Activated gamma-delta T cell treated with Interleukin-2 at 50 U/mL for 16 hours (primary cell): ENCODE results near the gene NACC2.
"Not testable (repeated sequence)": the region's sequence is repeated elsewhere in the genome, so short reads cannot be mapped to it uniquely, and the experiment has no call there.

Experiments
- DNase-seq: peaks from one replicate; pipeline ENCODE4 v3.0.0-alpha.2; 2020

The NACC2 gene

DNA sequence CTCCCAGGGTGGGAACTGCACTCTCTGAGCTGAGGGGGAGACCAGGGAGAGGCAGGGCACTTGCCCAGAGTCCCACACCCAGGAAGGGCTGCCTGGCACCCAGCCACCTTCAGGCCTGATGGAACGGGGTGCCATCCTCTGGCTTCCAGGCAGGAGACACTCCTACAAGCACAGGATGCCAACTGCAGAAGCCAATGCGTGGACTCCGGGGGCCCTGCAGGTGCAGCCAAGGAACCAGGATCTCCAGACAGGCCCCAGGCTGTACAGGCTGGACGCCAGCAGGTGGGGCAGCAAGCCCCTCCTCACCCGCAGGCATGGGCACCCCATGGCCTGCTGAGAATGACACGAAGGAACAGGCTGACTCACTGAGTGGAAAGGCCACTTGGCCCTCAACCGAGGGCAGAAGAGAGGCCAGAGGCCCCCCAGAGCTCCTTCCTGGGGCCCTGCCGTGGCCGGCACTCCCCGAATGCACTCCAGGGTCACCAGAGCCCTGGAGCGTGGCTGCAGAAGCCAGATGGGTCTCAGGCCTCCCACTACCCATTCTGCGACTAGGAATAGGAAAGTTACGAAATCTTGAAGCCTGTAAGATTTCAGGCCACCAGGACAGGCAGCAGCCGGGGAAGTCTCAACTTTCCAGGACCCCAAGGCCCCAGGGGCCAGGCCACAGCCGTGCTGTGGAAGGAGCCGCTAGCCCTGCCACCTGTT, 15.7 kb downstream of the NACC2 start:
- no peak for DNase-seq

DNA sequence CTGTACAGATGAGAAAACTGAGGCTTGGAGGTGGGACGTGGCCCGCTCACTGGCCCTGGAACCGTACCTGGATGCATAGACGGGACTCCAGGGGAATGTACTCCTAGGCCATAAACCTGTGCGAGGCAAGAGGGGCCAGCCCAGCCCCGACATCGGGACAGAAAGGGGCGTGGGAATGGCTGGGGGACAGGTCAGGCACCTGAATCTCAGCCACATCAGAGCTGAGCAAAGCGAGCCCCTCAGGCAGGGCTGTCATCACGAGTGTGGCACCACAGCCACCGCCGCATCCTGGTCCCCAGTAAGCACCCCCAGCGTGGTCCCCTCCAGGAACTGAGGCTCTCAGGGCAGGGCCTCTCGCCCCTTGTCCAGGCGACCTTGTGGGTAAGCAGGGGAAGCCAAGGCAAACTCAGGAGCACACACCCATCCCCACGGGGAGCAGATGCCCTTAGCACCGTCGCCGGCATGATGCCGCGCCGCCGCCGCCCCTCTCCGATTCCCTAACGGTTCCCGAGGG, 16.5 kb downstream of the NACC2 start:
- DNase-seq = no peak

DNA sequence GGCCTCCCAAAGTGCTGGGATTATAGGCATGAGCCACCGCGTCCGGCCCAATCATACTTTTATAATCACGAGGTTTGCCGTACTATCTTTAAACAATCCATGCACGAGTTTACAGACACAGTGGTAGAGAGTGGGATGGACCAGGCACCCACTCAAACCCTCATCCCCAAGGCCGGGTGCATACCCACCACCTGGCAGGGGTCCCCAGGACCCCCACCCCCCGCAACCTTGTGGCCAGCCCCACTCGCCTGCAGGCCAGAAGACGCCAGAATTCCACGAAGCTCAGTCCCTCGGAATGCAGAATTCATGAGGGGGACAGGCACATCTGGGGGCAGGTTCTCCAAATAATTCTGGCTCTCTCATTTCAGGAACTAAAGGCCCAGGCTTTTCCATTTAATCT, 17.1 kb downstream of the NACC2 start:
- no peak for DNase-seq

DNA sequence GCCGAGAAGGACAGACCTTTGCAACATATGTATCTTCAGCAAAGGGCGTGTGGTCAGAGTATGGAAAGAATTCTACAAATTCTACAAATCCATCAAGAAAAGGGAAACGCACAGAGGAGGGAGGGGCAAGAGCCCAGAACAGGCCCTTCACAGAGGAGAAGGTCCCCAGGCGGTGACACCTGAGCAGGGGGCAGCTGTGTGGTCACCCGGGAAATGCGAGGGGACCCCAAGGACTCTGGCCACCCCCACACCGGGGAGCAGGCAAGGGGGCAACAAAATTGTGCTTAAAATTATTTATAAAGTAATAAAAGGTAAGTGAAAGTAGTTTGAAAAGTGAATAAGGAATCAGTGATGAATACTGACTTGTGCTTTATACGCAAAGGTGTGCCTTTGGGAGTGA, 17.6 kb downstream of the NACC2 start:
- no peak for DNase-seq

DNA sequence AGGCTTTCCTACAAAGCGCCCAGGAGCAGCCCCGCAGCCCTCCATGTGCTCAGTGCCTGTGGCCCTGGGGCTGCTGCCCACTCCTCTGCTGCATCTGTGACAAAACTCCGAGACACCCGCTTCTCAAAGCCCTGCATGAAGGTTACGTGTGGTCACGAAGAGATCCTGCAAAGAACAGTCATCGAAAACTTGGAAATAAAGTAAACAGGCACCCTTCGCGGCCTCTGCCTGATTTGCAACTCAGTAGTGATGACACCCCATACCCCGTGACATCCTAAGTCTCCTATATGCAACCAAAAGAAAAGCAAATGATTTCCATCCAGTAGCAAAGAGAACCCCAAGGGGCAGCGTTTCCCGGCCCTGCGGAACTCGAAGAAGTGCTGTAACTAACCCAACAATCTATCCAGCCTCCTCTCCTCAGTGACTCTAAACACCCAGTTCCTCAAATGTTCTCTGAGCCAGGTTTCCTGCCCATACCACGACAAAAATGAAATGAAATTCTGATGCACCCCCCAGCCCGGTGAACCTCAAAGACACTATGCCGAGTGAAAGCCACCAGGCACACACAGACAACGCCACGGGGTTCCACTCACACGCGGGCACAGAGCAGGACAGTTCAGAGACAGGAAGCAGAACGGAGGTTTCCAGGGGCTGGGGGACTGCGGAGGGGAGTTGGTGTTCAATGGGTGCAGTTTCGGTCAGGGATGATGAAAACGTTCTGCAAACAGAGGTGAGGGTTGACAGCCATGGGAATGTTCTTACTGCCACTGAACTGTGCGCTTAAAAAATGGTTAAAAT, 19.0 kb downstream of the NACC2 start:
- DNase-seq = no peak

DNA sequence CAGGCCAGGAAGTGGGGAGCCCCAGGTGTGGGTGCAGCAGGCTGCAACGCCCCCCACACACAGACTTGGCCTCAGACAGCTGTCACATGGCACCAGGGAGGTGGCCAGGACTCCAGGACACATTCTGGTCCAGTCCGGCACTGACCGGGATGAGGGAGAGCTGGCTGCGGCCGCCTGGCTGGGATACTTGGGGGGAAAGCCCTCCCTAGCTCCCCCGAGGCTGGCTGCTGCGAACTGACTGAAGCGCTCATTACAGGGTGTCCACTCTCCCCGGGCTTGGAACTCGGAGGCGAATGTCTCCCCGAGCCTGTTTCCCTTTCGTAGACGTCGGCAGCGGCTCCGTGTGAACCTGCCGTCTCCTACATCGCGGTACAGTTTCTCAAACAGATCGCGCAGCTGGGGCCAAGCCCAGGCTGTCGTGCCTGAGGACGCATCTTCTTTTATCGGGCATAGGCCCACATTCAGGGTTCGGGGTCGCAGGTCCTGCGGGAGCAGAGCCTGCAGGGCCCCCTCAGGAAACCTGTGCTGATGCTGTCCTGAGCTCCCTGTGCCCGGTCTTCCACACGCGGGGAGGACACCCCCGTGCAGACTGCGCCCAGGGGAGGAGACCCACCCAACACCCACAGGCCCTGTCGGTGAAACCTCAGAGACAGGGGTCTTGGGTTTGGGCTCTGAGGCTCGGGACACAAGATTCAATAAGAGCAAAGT, 19.8 kb downstream of the NACC2 start:
- no peak for DNase-seq

DNA sequence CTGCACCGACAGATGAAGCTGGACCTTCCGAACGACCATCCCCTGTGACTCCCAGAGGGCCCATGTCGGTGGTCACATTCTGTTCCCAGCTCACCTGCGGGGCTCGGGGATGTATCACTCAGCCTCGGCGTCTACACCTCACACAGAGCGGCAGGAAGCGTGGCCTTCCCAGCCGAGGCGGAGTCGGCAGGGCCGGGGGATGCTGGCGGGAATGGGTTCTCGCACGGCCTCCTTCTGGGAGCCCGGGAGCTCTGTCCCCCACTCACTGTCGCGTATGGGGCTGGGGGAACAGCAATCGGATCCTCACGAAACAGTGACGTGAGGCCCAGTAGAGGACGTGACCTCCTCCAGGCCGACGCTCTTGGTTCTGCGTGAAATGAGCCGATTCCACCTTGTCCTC, 20.4 kb downstream of the NACC2 start:
- no peak for DNase-seq

DNA sequence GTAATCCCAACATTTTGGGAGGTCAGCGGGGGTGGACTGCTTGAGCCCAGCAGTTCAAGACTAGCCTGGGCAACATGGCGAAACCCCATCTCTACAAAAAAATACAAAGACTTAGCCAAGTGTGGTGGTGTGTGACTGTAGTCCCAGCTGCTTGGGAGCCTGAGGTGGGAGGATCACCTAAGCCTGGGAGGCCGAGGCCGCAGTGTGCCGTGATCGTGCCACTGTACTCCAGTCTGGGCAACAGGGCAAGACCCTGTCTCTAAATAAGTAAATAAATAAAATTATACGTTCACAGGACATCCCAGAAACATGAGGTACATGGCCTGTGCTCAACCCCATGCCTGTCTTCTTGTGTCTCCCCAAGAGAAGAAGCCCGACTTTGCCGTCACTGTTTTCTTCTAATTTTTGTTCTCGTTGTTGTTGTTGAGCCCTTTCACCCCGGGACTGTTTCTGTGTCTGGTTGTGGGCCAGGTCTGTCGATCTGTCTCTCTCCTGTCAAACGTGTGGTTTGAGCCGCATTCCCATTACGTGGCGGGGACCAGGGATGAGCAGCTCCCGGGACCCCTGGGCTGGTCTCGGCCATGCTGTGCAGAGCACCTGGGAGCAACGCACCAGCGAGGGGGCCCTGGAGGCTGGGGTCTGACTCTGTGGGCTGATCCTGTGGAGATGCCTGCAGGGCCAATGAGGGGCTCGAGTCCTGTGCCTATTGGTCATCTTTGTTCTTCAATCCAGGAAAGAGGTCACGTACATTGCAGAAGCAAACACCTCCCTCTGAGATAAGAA, 32.2 kb downstream of the NACC2 start:
- DNase-seq = no peak

DNA sequence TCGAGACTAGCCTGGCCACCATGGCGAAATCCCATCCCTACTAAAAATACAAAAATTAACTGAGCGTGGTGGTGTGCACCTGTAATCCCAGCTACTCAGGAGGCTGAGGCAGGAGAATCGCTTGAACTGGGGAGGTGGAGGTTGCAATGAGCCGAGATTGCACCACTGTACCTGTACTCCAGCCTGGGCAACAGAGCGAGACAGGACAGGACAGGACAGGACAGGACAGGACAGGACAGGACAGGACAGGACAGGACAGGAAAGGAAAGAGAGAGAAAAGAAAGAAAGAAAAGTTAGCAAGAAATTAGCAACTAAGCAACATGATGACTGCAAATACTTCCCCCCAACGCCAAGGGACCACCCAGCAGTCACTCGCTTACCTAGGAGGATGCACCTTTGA, 33.2 kb downstream of the NACC2 start:
- DNase-seq = not testable (repeated sequence)

DNA sequence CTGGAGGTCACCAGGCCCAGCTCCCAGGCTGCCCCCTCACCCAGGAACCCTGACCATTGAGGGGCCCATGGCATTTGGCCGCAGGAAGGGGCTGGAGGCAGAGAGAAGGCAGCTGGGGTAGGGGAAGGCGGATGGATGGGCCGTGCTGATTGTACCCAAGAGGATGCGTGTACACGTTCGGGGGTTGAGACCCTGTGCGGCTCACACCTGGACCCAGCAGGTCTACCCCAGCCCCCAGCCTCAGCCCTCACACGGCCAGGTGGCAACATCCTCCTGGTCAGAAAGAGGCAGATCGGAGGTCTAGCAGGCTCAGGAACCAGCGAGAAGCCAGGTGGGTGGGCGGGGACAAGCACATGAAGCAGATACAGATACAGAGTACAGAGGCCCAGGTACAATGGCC, 33.7 kb downstream of the NACC2 start:
- no peak for DNase-seq

DNA sequence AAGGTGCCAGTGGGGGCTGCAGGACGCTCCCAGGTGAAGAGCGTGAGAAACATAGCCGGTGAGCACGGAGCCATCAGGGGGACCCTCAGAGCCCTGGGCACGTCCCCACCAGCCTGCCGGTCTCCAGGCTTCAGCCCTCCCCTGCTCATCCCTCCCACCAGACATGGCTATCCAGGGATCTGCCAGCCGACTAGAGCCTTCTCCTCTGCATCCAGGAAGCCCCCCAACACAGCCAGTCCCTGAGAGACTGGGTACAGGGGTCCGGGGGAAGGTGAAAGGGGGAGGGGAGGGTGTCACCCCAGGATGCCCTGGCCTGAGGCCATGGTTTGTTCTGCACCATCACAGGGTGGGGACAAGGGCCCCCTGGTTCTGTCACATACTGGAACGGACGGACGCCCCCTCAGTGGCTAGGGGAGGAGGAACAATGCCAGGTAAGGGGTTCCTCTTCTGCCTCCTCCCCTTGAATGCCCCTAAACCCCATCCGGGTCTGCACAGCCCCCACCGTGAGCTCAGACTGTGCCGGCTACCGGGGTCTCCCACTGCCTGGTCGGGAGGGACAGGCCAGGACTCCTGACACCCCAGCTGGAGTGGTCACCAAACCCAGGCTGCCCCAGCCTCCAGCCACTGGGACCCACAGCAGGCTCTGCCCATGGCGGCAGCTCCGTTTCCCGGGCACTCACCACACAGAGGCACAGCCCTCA, 34.3 kb downstream of the NACC2 start:
- DNase-seq = no peak

DNA sequence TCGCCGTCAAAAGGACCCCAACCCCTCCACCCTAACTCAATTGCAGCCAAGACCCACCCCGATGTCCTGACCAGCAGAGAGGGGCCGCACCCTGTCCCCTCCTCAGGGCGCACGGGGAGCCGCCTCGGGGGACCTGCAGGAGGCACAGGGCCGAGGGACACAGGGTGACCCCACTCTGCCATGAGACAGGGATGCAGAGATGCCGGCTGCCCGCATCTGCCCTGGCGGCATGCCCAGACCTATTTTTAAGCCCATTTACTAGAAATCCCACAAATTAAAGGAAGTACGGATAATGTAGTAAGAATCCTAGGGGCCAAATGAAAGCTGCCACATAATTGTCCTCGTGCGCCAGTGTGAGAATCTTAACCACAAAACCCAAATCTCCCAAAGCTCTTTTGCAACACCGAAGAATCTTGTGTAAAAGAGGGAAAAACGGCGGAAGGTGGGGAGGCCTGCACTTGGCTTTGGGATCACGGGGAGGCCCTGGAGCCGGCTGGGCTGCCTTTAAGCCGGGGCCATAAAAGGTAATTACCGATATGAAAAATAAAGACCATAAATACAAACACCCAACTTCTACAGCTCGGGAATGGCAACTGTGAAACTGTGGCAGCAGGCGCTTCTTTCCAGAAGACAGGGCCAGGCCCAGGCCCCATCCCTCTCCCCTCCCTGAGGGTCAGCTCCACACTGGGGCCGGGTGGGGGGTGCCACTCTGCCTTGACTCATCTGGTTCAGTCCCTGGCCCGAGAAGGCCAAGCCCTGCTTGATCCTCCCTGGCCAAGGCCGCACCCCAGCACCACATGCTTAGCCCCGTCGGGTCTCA, 35.0 kb downstream of the NACC2 start:
- no peak for DNase-seq

DNA sequence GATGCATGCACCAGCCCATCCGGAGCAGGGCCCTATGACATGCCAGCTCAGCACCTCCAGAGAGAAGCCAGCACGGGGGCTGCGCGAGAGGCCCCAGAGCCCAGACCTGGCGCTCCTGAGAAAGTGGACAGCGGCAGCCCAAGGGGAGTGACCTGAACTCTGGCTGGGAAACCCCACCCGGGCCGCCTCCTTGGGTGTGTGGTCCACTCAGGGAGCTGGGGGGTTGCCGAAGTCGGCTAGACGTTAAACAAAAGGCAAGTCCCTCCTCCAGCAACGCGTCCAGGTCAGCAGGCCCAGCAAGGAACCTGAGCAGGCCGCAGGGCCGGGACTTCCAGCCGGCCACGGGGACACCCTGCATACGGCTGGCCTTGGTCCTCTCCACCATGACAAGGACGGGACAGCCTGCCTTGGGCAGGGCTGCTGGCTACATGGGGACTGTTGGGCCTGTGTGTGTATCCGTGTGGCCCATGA, 35.7 kb downstream of the NACC2 start:
- DNase-seq = no peak

DNA sequence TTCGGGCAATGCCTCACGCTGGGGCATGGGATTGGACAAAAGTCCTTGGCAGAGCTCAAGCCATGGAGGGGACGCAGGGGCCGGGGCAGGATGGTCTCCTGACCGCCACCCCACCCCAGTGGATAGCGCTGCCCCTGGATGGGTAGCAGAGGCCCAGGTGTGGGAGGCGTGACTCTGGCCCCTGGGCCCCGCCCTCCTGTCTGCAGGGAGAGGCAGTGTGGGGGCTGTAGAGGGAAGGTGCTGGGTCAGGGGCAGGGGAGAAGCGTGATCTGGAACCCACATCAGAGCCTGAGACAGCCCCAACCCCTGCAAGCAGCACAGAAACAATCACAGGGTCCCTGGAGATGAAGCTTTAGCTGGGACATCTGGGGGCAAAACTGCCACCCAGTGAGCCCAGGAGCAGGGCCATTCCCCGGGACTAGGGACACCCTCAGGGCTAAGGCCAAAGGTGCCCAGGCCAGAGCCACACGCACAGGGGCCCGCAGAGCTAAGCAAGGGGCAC, 36.2 kb downstream of the NACC2 start:
- no peak for DNase-seq

DNA sequence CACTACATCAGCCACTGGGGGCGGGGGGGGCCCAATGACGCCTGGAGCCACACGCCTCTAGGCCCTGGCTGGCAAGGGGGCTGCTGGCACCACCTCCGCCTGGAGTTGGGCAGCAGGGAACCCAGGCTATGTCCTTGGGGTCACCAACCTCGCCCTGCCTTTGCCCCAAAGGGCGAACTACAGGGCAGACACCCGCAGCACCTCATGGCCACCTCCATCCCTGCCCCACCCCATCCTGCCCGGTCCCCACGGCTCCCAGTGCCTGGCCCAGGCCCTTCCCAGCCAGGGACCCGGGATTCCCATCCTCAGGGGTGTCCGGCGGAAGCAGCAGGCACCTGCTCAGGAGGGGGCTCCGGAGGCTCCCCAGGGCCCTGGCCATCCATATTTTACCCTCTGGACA, 37.0 kb downstream of the NACC2 start:
- DNase-seq = no peak

DNA sequence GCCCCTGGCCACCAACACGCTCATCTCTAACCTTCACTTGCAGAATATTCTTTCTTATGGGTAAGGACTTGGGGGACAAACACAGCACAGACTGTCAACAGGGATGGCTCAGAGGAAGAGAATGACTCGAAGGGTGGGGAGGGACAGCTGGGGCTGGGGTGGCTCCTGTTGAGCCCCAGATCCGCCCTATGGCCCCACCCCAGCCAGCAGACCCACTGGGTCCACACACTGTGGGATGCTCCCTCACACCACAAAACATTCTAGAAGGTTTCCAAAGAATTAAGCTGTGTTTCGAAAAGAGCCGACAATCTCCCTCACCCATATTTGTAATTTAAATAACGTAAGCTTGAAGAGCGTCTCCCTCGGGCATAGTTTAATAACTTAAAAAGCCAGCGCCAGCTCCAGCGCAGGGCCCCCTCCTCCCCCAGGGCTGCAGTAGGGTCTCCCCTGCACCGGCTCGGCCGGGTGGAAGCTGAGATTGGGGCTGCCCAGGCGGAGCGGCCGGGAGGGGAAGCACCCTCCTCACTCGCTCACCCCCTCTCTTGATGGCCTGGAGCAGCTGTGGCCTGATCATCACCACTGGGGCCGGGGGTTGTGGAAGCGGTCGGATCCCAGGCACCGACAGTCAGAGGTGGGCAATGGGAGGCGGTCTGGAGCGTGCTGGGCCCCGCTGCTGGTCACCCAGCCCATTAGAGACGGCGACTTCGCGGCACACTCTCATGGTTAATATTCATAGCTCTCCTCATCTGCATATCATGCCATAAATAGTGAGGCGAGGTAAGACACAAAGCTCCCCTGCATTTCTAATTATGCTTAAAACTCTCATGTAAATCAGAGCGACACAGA, 37.6 kb downstream of the NACC2 start:
- no peak for DNase-seq

DNA sequence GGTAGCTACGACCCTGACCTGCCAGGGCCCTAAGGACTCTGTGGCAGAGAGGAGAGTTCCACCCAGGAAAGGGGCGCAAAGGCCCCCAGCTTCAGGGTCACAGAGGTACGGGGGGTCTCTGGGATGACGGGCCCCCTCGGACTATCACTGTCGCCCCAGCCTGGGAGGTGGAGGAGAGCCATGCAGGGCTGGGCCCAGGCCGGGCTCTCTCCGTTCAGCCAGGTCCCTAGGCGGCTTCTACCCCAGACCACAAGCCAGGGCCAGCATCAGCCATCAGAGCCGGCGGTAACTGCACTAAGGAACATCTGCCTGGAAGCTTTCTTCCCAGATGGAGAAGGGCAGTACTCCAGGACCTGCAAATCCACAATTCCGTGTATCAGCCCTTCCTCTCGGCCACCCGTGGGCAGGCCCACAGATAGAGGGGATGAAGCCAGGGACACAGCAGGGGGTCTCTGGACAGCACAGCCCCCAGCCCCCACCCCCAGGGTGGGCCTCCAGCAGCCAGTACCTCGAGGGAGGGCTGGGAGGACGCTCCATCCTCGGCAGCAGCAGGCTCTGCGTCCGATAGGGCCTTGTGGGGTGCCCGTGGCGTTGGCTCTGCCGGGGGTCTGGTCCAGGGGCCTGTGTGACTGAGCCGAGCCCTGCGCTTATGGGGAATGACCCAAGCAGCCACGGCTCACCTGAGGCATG, 38.4 kb downstream of the NACC2 start:
- DNase-seq = no peak

DNA sequence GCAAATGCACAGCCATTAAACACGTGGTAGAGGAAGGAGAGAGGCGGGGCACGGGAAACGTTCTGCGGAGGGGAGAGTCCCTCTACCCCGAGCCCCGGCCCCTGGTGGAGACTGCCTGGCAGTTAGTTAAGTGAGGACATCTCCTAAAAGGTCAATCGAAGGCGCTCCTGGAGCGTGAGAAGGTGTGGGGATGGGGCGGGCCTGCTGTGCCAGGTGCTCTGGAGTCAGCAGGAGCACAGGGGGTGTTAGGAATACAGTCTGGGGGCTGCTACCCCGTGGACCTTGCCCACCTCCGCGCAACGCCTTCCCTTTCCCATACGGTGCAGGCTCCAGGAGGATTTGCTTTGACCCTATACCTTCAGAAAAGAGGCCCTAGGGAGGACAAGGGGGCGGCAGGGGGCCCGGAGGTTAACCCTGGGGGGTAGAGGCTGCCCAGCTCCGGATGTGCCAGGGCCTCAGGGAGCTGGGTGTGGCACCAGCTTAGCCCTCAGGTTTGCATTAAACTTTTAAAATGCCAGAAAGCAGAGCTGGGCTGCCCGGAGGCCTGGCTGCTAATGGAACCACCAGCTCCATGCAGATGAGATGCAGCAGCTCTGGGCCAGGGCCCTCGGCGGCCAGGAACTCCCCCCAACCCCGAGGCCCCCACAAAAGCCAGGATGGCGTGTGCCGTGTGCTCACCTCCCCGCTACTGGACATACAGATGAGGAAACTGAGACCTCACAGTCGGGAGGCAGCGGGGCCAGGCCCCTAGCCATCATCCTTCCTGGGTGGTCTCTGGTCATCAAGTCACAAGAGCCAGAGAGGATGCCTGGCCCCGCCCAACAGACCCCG, 39.2 kb downstream of the NACC2 start:
- DNase-seq = no peak
